GM12878 (cell line): ENCODE data around the gene CRBN. TPM values are rescaled to one million over a fixed set of nuclear protein-coding genes. Genes with fewer than 3 reads are reported as not detected.

Experiments used
- ATAC-seq: fragments of 200-7000 bp; cut with Tn5 transposase; 3 replicates; pipeline ENCODE4 v1.9.1; 2020; ENCODE audit warnings: mild to moderate bottlenecking, moderate library complexity
- BruUV-seq: library from RNA; stranded (reverse); fragments of 400-500 nt; replicated peaks from 2 replicates; lab custom pipeline; 2021; lab: Mats Ljungman, UMichigan
- CTCF ChIA-PET: fragments of 300-600 bp; sonication (Branson Sonifier 250); formaldehyde crosslinking; extraction: SDS; loops from one replicate; lab custom pipeline; 2021; ENCODE audit warnings: inconsistent platforms; lab: Yijun Ruan, JAX
- POLR2A ChIA-PET: fragments of 350-600 bp; formaldehyde crosslinking; extraction: SDS; loops from one replicate; lab custom pipeline; 2021; ENCODE audit warnings: inconsistent platforms; lab: Charles Lee
- RAD21 ChIA-PET: fragments of 300-600 bp; sonication (Branson Sonifier 250); formaldehyde crosslinking; loops from one replicate; lab custom pipeline; 2023; ENCODE audit warnings: antibody characterized with exemption; ENCODE audit not compliant: unreplicated experiment; lab: Charles Lee
- SMC1A ChIA-PET: fragments of 300-600 bp; sonication (Branson Sonifier 250); formaldehyde crosslinking; loops from one replicate; lab custom pipeline; 2023; ENCODE audit not compliant: unreplicated experiment, uncharacterized antibody; lab: Charles Lee
- DNase-seq: peaks from one replicate; pipeline ENCODE4 v3.0.0-alpha.2; 2011; ENCODE audit warnings: low read depth, low spot score
- FAIRE-seq: peaks from 3 replicates; lab custom pipeline; 2011; peaks lifted over from hg19 to GRCh38; lab: Jason Lieb, UNC
- H2AFZ ChIP-seq: 2 replicates; pipeline ENCODE4 v1.6.0; 2011; ENCODE audit warnings: low read depth, low read length, control low read depth; ENCODE audit not compliant: control insufficient read depth
- H3K27ac ChIP-seq: 2 replicates; pipeline ENCODE4 v1.5.1; 2011; ENCODE audit warnings: control low read depth; ENCODE audit not compliant: control insufficient read depth, insufficient read depth
- H3K27me3 ChIP-seq, 2 experiments: replicated peaks in 1 of 2; 2 replicates each; pipeline versions ENCODE4 v1.6.0 to v1.6.1; 2011; ENCODE audit warnings: low read length in 1 of 2; ENCODE audit not compliant: control insufficient read depth in 2 of 2, insufficient read depth in 2 of 2
- H3K36me3 ChIP-seq, 2 experiments: 2 replicates each; pipeline ENCODE4 v1.5.1; 2011; ENCODE audit warnings: low read length in 1 of 2; ENCODE audit not compliant: control insufficient read depth in 2 of 2, insufficient read depth in 2 of 2
- H3K4me1 ChIP-seq: 2 replicates; pipeline ENCODE4 v1.6.1; 2011; ENCODE audit warnings: mild to moderate bottlenecking, low read length, moderate library complexity, mixed read lengths; ENCODE audit not compliant: control insufficient read depth, insufficient read depth
- H3K4me2 ChIP-seq: 2 replicates; pipeline ENCODE4 v1.6.0; 2011; ENCODE audit warnings: control low read depth; ENCODE audit not compliant: control insufficient read depth, insufficient read depth
- H3K4me3 ChIP-seq: fragments of 200-600 bp; sonication (generic); 2 replicates; pipeline ENCODE4 v1.5.1; 2016
- H3K79me2 ChIP-seq: 2 replicates; pipeline ENCODE4 v1.6.0; 2011; ENCODE audit warnings: low read length; ENCODE audit not compliant: control insufficient read depth, insufficient read depth
- H3K9ac ChIP-seq: 2 replicates; pipeline ENCODE4 v1.8.0; 2011; ENCODE audit warnings: low read length, control low read depth, mixed read lengths; ENCODE audit not compliant: control insufficient read depth, insufficient read depth
- H3K9me3 ChIP-seq: replicated peaks from 3 replicates; pipeline ENCODE4 v1.5.1; 2011; ENCODE audit warnings: mild to moderate bottlenecking, low read length; ENCODE audit not compliant: control insufficient read depth, insufficient read depth
- H4K20me1 ChIP-seq: 2 replicates; pipeline ENCODE4 v1.6.0; 2011; ENCODE audit not compliant: control insufficient read depth, insufficient read depth
- ATF7 ChIP-seq: fragments of 450-650 bp; IDR thresholded peaks from 2 replicates; pipeline ENCODE4 v1.6.1; 2016; ENCODE audit warnings: low read depth, mild to moderate bottlenecking
- CHD2 ChIP-seq: IDR thresholded peaks from 2 replicates; pipeline ENCODE4 v1.6.1; 2011; ENCODE audit warnings: low read depth, low read length, improper control_type of control experiment, borderline replicate concordance
- E2F8 ChIP-seq: fragments of 450-650 bp; IDR thresholded peaks from 2 replicates; pipeline ENCODE4 v1.6.1; 2018; ENCODE audit warnings: mild to moderate bottlenecking, low read depth, moderate library complexity; ENCODE audit not compliant: partially characterized antibody
- HDAC6 ChIP-seq: fragments of 200-600 bp; sonication (generic); IDR thresholded peaks from one replicate; pipeline ENCODE4 v1.8.0; 2017; ENCODE audit warnings: antibody characterized with exemption; ENCODE audit not compliant: unreplicated experiment
- MAX ChIP-seq: IDR thresholded peaks from 2 replicates; pipeline ENCODE4 v1.6.1; 2012; ENCODE audit warnings: low read depth, low read length, improper control_type of control experiment
- NR2C1 ChIP-seq: fragments of 450-650 bp; IDR thresholded peaks from 2 replicates; pipeline ENCODE4 v1.6.1; 2017; ENCODE audit warnings: antibody characterized with exemption, mild to moderate bottlenecking, moderate library complexity
- RAD21 ChIP-seq: IDR thresholded peaks from 2 replicates; pipeline ENCODE4 v1.6.1; 2011; ENCODE audit warnings: mild to moderate bottlenecking, low read depth, low read length, moderate library complexity; ENCODE audit not compliant: insufficient read depth
- SMC3 ChIP-seq: IDR thresholded peaks from 2 replicates; pipeline ENCODE4 v1.6.1; 2011; ENCODE audit warnings: low read length, improper control_type of control experiment, borderline replicate concordance
- ZNF622 ChIP-seq: fragments of 450-650 bp; IDR thresholded peaks from 2 replicates; pipeline ENCODE4 v1.6.1; 2017; ENCODE audit warnings: mild to moderate bottlenecking, inconsistent platforms
- WGBS: methylation state at CpG from one replicate; pipeline ENCODE4 v1.1.6; 2016; ENCODE audit warnings: low lambda C conversion rate; ENCODE audit not compliant: insufficient replicate concordance, insufficient coverage; ENCODE audit errors: missing lambda C conversion rate; 5-methylcytosine and 5-hydroxymethylcytosine counted together
- in situ Hi-C: fragments of 300-500 bp; cut with MboI; formaldehyde crosslinking; loops from 9 replicates; pipeline ENCODE4 v1.14.3; 2018; ENCODE audit warnings: mixed read lengths
- intact Hi-C: fragments of 100-400 bp; cut with micrococcal nuclease; formaldehyde crosslinking; loops from one replicate; pipeline ENCODE4 v1.14.2; 2022; ENCODE audit not compliant: unreplicated experiment
- polyA plus RNA-seq, 11 experiments: library from polyadenylated mRNA; depleted of rRNA in 4 of 11; unstranded in 6 of 11; stranded (reverse) in 5 of 11; fragments of >200 nt; fragmentation: Nextera tagmentation in 4 of 11; fragmentation: Illumina TruSeq in 1 of 11; extraction: Ambion mirVana in 4 of 11; extraction: Trizol in 1 of 11; gene quantifications; 1 replicate in 1 of 11; 2 replicates in 10 of 11; pipeline versions ENCODE4 v1.2.1 to v1.2.3, GENCODE V29; 2011 to 2016; ENCODE audit warnings: inconsistent platforms in 2 of 11, missing spikeins in 2 of 11, low read depth in 1 of 11
- total RNA-seq, 4 experiments: library from RNA; depleted of rRNA in 3 of 4; stranded (reverse); fragments of >200 nt in 3 of 4; fragmentation: Illumina TruSeq in 1 of 4; extraction: Trizol in 1 of 4; gene quantifications; 2 replicates each; pipeline versions ENCODE4 v1.2.1 to v1.2.3, GENCODE V29; 2013 to 2021
- TF ChIP-seq, protein P1 (sequence below), 3 experiments: IDR thresholded peaks in 2 of 3; conservative IDR thresholded peaks in 1 of 3; 2 replicates each; pipeline ENCODE4 v1.5.1; 2011; ENCODE audit warnings: low read depth in 3 of 3, low read length in 3 of 3, mild to moderate bottlenecking in 3 of 3, control low read depth in 2 of 3, moderate library complexity in 2 of 3, inconsistent platforms in 1 of 3, mixed read lengths in 1 of 3; ENCODE audit not compliant: control insufficient read depth in 2 of 3, insufficient read depth in 1 of 3; ENCODE audit errors: extremely low read depth in 1 of 3

CRBN gene
- total and polyA plus RNA-seq, 10 of the 15 experiments (the other 5 are each of a cell fraction or from before 2014, with no cell fraction given) = 21.7 to 115 (median 35.8) TPM

GRCh38 chr3:3172627-3173026, 6.9 kb downstream of the CRBN start:
- BruUV-seq = no TSS peak

GRCh38 chr3:3170998-3171397, 8.5 kb downstream of the CRBN start:
- CTCF ChIA-PET = interaction anchor here (0.9 to 1.2 kb wide), 3 partner anchors 12 to 41 kb away, joined by 3 to 4 read pairs (median 3); no protein-coding TSS in a partner anchor
- no TSS peak for BruUV-seq
- WGBS = 56% methylated on average over 5 of the region's 5 CpGs
- TF ChIP-seq RAD21 (peak; percentile 51), MAX (no peak), SMC3 (peak; percentile 9; the same call in 1 of the 2 replicates), CHD2 (no peak), ZNF622 (no peak), HDAC6 (no peak), ATF7 (no peak), E2F8 (no peak)
- TF ChIP-seq, protein P1, sequence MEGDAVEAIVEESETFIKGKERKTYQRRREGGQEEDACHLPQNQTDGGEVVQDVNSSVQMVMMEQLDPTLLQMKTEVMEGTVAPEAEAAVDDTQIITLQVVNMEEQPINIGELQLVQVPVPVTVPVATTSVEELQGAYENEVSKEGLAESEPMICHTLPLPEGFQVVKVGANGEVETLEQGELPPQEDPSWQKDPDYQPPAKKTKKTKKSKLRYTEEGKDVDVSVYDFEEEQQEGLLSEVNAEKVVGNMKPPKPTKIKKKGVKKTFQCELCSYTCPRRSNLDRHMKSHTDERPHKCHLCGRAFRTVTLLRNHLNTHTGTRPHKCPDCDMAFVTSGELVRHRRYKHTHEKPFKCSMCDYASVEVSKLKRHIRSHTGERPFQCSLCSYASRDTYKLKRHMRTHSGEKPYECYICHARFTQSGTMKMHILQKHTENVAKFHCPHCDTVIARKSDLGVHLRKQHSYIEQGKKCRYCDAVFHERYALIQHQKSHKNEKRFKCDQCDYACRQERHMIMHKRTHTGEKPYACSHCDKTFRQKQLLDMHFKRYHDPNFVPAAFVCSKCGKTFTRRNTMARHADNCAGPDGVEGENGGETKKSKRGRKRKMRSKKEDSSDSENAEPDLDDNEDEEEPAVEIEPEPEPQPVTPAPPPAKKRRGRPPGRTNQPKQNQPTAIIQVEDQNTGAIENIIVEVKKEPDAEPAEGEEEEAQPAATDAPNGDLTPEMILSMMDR (IDR thresholded peaks at IDR 0.05 in 2 of 3, conservative IDR thresholded peaks at IDR 0.05 in 1 of 3; ENCODE audit: control insufficient read depth in 2 of 3, extremely low read depth in 1 of 3, insufficient read depth in 1 of 3, low read depth in 3 of 3, low read length in 3 of 3) = peak; percentile 23 to 46 (median 42); a peak in 3 of 6 replicates

More at GRCh38 chr3:3172627-3173026, 6.9 kb downstream of the CRBN start:
- TF ChIP-seq NR2C1 (no peak), CHD2 (no peak)
- TF ChIP-seq, all 136 proteins: peak for 0
- ChIA-PET POLR2A (interaction anchor here (1.4 to 1.5 kb wide), 2 partner anchors 43 to 45 kb away, joined by 3 read pairs; no protein-coding TSS in a partner anchor), SMC1A (interaction anchor here (0.6 to 1.5 kb wide), 6 partner anchors 8 to 856 kb away, joined by 3 read pairs; no protein-coding TSS in a partner anchor), CTCF (interaction anchor here (0.6 to 2.8 kb wide), 5 partner anchors 9 to 1132 kb away, joined by 3 to 8 read pairs (median 4); no protein-coding TSS in a partner anchor), RAD21 (interaction anchor here (1.2 to 1.6 kb wide), 2 partner anchors 121 to 251 kb away, joined by 4 to 5 read pairs; no protein-coding TSS in a partner anchor)
- Histone ChIP-seq H3K9me3 (no peaks in the 10 kb centered on the region), H4K20me1 (no peaks in the 10 kb centered on the region), H3K4me1 (no peaks in the 10 kb centered on the region), H3K27me3 (no peaks in the 10 kb centered on the region), H3K9ac (no peak overlapping the region), H3K36me3 (0 out of 4 replicates have a peak, but pooled peaks cover 0 to 9% of the 10 kb centered on the region in 2 experiments), H3K27ac (no peak overlapping the region), H3K4me2 (no peak overlapping the region), H3K79me2 (peaks cover 3% of the 10 kb centered on the region), H3K4me3 (no peak overlapping the region), H2AFZ (no peak overlapping the region)
- no peak for DNase-seq
- in situ Hi-C loops = no loop called here
- peak; percentile 54 for ATAC-seq
- FAIRE-seq = no peak
- WGBS = 0% methylated on average over 1 of the region's 1 CpG
- intact Hi-C loops = loop anchor here (10.0 kb wide), 2 partner anchors 408 to 638 kb away; no protein-coding TSS in a partner anchor

More at GRCh38 chr3:3170998-3171397, 8.5 kb downstream of the CRBN start:
- intact Hi-C loops (loop anchor here (2.0 to 10.0 kb wide), 3 partner anchors 250 to 636 kb away; no protein-coding TSS in a partner anchor), in situ Hi-C loops (no loop called here)
- Histone ChIP-seq H3K9ac (no peak overlapping the region), H3K4me3 (no peak overlapping the region), H3K4me1 (no peaks in the 10 kb centered on the region), H3K36me3 (peaks cover 0 to 17% of the 10 kb centered on the region in 2 experiments; a peak in 1 of 4 replicates), H4K20me1 (no peaks in the 10 kb centered on the region), H2AFZ (no peak overlapping the region), H3K4me2 (no peak overlapping the region), H3K9me3 (no peaks in the 10 kb centered on the region), H3K27me3 (no peaks in the 10 kb centered on the region), H3K79me2 (no peaks in the 10 kb centered on the region; the same call in 1 of the 2 replicates), H3K27ac (no peak overlapping the region)
- ChIA-PET POLR2A (interaction anchor here (0.7 to 1.5 kb wide), 2 partner anchors 41 to 156 kb away, joined by 3 read pairs; no protein-coding TSS in a partner anchor), SMC1A (no interaction called here), RAD21 (interaction anchor here (1.6 kb wide), 1 partner anchor 249 kb away, joined by 5 read pairs; no protein-coding TSS in a partner anchor)
- FAIRE-seq (no peak), ATAC-seq (peak; percentile 55), DNase-seq (no peak)
